HG03460 (cell line): ENCODE data around the gene ZNF606.

Experiments
- ATAC-seq: cut with Tn5 transposase; IDR thresholded peaks from one replicate; pipeline ENCODE4 v1.9.1; 2021; ENCODE audit not compliant: unreplicated experiment

The ZNF606 gene

GRCh38 chr19:58002384-58003173, at the start of gene ZNF606:
Gene ZNF606 (minus strand): TSS chr19:58002820. CDS start chr19:58001319, 1,501 bp downstream.
- peak; percentile 86 for ATAC-seq

- no peak for ATAC-seq
Measured at GRCh38 chr19:58052256-58052655, 49.6 kb upstream of the ZNF606 start.

GRCh38 chr19:58047672-58048071, 45.1 kb upstream of the ZNF606 start:
- no peak for ATAC-seq

GRCh38 chr19:58046856-58047255, 44.2 kb upstream of the ZNF606 start:
- ATAC-seq: no peak

- ATAC-seq: no peak
Measured at GRCh38 chr19:58045411-58046050, 42.9 kb upstream of the ZNF606 start.

DNA sequence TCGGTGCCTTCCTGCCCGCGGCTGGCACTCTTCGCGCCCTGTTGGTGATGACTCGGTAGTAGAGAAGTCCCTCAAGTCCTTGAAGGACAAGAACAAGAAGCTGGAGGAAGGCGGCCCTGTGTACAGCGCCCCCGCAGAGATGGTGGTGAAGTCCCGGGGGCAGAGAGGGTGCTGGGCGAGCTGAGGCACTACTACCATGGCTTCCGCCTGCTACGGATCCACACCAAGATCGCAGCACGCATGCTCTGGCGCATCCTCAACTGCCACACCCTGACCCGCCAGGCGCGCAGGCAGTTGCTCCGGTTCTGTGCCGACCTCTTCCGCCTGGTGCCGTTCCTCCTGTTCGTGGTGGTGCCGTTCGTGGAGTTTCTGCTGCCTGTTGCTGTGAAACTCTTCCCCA, 42.3 kb upstream of the ZNF606 start:
- no peak for ATAC-seq

- no peak for ATAC-seq
Measured at GRCh38 chr19:58044391-58044790, 41.8 kb upstream of the ZNF606 start.

DNA sequence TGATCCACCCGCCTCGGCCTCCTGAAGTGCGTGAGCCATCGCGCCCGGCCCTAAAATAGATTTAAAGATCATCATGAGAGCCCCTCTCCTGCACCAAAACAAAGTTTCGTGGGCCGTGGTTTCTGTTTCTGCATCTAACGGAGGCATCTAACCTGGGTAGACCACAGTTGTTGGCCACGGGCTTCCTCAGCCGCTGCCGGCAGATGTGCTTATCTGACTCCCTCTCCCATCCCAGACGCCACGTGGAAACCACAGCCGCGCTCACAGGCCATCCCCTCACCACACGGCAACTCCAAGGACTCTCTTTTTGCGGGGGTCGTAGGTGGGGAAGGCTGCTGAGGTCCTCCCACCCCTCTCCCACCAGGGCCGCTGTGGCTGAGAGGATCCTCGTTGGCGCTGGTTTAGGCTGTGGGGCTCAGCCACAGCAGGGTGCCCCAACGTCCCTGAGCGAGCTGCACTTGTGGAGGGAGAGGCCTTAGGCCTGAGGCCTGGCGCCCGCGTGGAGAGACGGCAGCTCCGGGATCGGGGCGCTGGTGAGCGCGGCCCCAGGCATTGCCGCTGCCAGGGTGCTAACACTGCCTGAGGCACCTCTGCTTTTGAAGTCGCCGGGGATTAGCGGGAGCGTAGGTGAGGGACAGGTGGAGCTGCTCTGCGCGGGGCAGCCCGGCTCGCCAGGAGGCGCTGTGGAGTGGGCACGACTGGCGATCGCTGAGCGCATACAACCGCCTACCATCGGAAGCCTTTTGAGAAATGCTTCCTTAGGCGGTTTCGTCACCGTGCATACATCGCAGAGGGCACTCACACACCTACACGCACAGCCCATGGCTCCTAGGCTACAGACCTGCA, 40.1 kb upstream of the ZNF606 start:
- ATAC-seq: no peak

- ATAC-seq: no peak
Measured at GRCh38 chr19:58040751-58041525, 38.3 kb upstream of the ZNF606 start.

DNA sequence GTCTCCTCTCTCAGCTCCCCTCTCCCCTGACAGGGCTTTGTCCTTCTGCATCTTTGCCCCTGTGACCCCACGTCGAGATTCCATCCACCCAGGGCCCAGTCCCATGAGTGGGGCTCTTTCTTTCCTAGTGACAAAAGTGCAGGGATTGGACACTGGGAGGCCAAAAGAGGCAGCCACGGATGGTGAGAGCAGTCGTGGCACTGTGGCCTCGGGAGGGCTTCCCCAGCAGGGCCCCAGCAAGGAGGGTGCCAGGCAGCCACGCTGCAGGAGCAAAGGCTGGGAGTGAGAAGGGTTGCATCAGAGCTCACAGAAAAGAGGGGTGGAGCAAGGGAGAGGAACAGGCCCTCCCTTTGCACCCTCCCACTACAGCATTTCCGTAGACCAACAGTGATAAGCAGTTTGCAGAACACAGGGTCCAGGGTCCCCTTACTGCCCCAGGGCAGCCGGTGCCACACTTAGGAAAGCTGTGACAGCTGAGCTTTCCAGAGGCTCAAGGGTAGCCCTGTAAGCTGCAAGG, 36.1 kb upstream of the ZNF606 start:
- ATAC-seq: no peak

DNA sequence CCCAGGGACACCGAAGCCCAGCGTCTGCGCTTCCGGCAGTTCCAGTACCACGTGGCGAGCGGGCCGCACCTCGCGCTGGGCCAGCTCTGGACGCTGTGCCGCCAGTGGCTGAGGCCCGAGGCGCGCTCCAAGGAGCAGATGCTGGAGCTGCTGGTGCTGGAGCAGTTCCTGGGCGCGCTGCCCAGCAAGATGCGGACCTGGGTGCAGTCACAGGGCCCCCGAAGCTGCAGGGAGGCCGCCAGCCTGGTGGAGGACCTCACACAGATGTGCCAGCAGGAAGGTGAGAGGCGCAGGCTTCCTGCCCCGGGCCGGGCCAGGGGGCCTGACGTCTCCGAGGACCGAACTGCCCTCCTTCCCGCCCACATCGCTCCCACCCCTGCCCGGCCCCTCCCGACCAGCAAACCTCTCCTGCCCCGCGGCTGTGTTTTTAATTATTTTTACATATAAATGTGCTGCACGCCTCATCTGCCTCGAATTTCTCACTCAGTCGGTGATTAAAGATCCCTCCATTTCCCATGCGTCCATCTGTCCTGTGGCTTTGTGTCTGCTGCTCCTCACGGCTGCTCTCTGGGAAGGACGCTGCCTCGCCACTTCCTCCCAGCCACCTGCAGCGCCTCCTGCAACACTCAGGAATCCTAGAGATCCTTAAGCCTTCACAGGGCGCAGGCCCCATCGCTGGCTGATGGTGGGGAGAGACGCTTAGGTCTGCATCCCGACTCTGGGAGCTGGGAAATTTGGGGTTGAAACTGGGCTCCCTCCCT, 35.5 kb upstream of the ZNF606 start:
- no peak for ATAC-seq

- no peak for ATAC-seq
Measured at GRCh38 chr19:58035863-58036262, 33.2 kb upstream of the ZNF606 start.

GRCh38 chr19:58034477-58034793, 31.8 kb upstream of the ZNF606 start:
- ATAC-seq: no peak

DNA sequence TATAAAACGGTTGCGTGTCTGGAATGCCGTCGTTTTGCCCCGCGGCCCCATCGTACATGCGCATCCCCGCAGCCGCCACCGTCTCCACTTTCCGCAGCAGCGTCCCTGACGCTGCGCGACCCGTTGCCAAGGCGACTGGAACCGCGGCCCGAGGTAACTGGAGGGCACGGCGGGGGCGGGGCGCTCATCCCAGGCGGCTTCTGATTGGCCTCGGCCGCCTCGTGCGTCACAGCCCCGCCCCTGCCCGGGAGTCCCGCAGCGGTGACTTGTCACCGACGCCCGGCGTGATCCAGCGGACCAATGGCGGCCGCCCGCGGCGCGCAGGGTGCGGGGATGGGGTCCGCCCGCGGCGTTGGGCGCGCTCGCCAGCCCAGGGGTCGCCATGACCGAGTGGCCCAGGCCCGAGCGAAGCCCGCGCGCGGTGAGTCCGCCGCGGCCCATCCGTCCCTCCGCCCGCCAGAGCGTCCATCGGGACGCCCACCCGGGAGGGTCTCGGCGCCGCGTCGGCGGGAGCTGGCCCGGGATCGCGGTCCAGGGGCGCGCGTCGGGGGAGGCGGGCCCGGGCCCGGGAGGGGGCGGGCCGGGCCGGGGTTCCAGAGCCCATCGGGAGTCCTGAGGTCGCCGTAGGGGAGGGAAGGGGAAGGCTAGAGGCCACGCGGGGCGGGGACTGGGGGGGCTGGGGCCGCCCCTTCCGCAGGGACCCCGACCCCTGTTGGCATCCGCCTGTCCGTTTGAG, 31.3 kb upstream of the ZNF606 start, which contains the start of gene ZSCAN1:
Gene ZSCAN1 (plus strand): TSS at position 285 of the 736 bp plus-strand sequence. CDS start 3,812 bp downstream, outside the sequence.
- no peak for ATAC-seq

- ATAC-seq: no peak
Measured at GRCh38 chr19:58024661-58025060, 22.0 kb upstream of the ZNF606 start.

DNA sequence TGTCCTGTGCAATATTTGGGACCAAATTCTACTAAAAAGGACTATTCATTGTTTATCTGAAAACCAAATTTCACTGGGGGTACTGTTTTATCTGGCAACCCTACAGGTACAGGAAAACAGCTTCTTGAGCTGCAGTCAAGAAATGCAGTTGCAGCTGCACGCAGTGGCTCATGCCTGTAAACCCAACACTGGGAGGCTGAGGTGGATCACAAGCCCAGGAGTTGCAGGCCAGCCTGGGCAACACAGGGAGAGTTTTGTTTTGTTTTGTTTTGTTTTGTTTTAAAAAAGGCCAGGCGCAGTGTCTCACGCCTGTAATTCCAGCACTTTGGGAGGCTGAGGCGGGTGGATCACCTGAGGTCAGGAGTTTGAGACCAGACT, 19.7 kb upstream of the ZNF606 start:
- ATAC-seq: no peak

- no peak for ATAC-seq
Measured at GRCh38 chr19:58021541-58022282, 19.1 kb upstream of the ZNF606 start.

DNA sequence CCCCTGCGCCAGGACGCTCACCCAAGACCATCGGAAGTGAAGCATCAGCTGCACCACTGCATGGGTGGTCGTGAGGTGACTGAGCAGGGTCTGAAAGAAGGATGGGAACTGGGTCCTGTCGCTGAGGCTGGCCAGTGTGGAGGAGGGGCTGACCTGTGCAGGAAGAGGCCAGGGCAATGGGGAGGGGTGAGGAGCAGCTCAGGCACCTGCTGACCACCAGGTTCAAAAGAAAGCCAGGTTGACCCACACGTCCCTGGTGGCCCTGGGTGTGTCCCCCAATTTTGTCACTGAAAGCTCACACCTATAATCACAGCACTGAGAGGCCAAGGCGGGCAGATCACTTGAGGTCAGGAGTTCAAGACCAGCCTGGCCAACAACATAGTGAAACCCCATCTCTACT, 17.5 kb upstream of the ZNF606 start:
- no peak for ATAC-seq

DNA sequence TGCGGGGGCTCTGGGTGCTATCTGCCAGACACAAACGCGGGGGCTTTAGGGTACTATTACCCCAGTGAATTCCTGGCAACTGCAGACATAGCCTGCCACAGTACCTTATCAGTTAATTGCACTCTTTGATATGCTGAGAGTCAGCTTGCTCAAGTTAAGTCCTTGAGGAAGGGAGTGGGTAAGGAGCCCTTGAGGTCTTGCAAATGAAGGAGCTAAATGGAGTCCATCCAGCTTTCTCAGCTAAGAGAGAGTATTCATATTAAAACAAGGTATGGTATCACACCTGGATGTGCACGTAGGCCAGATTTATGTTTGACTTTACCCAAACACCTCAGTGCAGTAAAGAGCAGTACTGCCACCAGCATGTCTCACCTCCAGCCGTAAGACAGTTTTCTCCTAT, 11.5 kb upstream of the ZNF606 start:
- no peak for ATAC-seq
